COR-L47 (cell line): ENCODE measurements around the gene UBE2E2.

ENCODE experiments used
- DNase-seq: peaks from one replicate; lab custom pipeline; 2025; lab: John Stamatoyannopoulos, UW

The UBE2E2 gene

DNA sequence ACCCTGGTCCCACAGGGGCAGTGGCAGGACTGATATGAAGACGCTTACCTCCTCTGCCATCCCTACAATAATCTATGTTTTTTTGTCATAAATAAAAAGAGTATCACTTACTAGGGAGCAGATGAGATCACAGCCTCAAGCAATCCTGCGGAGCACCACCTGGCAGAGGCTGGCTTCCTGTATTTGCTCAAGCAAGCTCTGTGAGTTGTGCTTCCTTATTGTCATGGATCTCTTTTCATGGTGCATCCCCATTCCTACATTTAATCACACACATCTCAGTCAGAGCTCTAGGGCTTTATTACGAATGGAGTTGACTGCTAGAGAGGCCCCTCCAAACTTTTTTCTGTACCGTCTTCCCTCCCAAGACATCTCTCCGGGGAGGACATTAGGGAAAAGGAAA, 186.0 kb downstream of the UBE2E2 start:
- DNase-seq = no peak

DNA sequence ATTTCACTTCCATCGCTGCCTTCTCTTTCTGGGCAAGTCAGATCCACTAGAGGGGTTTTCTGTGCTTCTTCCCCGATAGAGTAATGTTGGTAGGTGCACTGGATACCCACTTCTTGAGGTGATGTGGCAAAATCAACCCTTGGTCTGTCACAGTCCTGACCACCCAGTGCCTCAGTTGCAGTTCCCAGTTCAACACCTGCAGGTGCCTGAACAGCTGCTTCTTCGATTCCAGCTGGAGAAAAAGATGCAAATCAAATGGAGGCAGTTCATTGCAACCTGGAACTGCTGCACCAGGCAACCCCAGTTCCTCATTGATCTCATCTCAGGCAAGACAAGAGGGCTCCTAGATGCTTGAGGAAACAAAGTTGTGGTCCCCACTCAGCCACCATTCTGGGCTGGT, 186.6 kb downstream of the UBE2E2 start:
- no peak for DNase-seq

DNA sequence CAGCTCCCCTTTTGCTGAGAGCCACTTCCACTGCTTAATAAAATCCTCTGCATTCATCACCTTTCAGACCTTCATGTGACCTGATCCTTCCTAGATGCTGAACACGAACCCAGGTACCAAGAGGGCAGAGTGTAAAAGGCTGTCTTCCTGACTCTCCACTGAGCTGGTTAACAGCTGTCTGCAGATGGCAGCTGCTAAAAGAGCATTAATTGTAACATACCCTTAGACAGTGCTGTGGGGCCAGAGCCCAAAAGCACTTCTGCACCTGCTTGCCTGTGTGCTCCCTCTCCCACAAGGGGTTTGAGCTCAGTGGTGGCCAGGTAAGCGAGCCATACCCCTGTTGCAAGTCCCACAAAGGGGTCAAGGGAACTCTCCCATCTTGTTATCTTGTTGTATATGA, 187.3 kb downstream of the UBE2E2 start:
- DNase-seq = no peak

DNA sequence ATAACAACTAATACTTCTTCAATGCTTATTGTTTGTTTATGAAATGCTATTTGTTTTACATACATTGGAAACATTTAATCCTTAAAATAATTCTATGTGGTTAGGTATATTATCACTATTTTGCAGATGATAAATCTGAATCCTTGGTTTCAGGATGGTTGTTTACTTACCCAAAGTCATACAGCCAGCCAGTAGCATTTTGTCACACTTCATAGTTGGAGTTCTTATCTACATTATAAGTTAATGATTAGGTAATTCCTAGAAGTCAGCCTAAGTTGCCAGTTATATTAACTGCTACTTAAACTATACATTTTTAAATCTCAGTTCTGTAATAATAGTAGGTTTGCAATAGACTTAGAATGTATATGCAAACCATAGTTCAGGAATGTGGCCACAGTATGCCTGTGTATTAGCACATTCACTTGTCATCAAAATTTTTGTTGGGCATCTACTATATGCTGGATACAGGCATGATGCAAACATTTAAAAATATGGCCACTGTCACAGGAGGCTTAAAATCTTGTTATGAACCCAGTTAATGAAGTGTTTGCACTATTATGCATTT, 187.9 kb downstream of the UBE2E2 start:
- DNase-seq = no peak

DNA sequence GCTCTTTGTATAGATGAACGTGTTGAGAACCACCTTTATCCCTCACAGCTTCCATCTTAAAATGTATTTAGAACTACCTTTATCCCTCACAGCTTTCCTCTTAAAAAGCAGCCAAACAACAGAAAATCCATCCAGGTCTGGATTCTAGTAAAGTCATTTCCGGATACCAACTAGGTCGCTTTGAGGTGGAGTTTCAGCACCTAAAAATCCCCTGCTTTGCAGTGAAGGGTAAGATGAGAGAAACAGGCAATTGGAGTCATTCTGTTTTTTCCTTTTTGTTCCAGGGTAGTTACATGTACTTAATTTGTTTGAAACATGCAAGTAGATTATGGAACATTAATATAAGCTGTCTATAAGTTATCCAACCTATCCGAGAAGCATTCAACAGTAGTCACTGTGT, 192.0 kb downstream of the UBE2E2 start:
- no peak for DNase-seq

DNA sequence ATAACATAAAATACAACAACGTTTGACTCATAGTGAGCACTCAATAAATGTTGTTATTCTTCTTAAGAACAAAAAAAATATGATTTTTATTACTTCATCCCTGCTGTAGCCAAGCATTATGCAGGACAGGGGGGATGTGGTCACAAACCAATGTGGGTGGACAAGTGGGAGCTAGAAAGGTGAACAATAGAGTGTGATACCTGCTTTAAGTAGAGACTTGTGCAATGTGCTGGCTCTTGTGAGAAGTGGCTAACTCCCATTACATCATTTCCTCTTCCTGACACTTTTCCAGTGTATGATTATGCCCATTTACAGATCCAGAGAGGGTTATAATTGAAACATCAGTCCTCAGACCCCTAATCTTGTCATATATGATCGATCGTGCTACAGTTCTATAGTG, 193.6 kb downstream of the UBE2E2 start:
- no peak for DNase-seq

DNA sequence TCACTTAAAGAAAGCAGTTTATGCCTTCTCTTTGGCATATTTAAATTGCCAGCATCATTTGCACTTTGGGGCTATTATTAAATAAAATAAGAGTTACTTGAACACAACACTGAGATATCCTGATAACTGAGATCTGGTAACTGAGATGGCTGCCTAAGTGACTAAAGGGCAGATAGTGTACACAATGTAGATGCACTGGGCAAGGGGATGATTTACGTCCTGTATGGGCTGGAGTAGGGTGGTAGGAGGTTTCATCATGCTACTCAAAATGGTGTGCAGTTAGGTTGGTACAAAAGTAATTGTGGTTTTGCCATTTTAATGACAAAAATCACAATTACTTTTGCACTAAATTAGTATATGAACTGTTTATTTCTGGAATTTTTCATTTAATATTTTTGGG, 196.1 kb downstream of the UBE2E2 start:
- no peak for DNase-seq

DNA sequence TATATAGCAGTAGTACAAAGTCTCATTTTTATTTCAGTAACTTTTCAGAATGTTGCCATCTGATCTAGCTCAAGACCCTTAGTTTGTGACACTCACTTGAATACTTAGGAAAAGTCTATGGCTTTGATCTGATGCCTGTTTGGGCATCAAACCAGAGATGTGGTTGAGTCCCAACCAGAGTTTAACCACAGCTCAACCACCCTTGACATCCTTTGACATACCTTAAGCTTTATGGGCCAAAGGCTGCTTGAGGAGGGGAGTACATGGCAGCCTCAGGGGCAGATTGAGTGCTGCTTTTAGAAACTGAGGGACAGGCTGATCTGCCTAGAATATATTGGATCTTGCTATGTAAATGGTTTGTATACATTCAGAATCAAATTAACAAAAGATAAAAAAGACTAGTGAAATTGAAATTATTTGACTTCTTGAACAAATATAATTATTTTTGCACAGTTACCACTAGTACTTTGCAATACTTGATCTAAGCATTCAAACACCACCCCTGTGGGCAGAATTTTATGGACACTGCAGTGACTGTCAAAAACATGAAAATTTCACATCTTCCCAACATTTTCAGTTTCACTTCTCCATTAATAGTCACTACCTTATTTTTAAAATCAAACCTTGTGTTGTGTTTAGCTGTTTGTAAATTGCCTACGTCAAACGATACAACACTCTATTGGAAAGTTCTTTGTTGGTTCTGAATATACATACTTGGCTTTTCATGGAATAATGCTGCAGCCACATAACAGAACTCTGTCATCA, 199.8 kb downstream of the UBE2E2 start:
- no peak for DNase-seq

DNA sequence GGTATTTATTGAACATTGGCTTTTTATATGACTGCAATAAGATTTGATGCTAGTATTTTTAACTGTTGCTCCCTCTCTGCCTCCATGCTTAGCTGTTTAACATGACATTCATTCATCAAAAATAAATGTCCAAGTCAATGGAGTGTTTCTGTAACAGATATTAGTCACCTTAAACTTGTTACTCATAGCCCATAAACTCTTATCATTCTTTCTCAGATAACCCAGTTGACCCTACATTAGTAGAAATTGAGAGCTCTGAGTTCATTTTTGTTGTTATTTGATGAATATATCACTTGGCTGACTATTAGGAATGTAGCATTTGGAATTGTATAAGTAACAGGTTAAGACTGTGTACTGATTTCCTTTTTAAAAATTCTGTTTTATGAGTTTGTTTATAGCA, 201.1 kb downstream of the UBE2E2 start:
- DNase-seq = no peak

DNA sequence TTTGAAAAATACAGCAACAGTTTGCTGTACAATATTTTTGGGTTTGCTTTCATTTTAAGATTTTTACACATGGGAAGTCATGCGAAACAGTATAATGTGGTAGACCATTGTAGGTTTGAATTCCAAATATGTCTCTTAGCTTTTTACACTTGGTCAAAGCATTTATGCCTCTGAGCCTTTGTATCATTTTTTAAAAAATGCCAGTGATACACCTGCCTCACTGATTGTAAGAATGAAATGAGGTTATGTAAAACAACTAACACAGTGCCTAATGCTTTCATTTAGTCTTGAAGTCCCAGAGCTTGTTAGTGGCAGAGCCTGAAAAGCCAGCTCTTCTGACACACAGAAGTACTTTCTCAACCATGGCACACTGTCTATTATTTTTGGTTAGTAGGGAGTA, 202.0 kb downstream of the UBE2E2 start:
- no peak for DNase-seq

DNA sequence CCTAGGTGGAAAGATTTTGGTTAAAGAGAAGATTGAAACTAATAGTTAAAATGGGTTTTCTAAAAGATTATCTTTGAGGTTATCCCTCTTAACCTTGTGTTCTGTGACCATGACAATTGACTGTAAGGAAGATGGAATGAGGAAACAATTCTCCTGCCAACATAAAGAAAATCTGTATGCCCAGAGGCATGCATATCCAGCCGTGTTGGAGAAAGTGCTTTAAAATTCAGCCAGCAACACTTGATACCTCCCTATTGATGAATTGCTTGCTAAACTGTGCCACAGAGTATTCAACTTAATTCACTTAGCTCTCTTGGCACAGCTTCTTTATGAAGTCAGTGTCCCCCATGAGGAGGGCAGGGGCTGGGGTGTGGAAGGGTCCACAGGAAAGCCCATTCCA, 203.5 kb downstream of the UBE2E2 start:
- DNase-seq = no peak

DNA sequence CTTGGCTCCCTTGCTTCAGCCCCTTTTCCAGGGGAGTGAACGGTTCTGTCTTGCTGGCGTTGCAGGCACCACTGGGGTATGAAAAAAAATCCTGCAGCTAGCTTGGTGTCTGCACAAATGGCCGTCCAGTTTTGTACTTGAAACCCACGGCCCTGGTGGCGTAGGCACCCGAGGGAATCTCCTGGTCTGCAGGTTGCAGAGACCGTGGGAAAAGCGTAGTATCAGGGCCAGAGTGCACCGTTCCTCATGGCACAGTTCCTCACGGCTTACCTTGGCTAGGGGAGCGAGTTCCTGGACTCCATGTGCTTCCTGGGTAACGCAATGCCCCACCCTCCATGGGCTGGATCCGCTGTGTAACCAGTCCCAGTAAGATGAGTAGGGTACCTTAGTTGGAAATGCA, 214.9 kb downstream of the UBE2E2 start:
- no peak for DNase-seq

DNA sequence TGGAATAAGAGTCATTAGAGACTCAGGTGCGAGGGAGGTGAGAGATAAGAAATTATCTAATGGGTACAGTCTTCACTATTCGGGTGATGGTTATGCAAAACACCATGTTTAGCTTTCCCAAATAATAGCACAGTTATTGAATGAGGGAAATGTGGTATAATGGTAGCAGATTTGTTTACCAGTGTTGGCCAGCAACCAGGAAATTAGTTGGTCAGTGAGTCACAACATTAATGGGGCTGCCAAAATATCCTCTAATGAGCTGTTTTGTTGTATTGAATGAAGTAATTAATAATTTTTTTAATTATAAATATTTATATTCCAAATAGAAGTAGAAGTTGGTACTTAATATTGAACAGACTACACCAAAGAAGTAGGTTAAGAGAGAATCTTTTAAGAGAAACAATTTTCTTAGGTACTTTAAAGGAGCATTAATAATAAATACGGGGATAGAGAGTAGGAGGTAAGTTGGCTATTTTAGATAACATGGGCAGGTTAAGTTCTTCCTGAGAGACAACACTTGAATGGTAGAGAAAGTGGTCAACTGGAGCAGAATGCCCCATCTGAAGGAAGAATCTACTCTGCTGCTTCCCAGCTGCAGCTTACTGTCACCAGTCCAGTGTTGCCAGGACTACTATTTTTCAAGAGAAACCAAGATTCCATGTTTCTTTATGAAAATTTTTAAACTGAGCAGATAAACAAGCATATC, 218.8 kb downstream of the UBE2E2 start:
- no peak for DNase-seq

DNA sequence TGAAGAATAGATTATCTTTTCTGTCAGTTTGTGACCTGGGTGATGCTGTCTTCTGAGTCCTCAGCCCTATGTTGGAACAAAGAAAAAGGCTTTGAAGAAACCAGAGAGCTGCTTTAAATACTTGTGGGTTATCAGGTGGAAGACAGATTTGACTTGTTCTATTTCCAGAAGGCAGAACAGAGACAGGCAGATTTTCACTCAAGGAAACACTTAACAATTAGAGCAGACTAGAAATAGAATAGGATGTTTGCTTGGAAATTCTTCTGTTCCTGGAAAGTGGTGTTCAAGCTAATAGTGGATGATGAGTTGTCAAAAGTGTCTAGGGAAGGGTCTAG, 219.4 kb downstream of the UBE2E2 start:
- DNase-seq = no peak

DNA sequence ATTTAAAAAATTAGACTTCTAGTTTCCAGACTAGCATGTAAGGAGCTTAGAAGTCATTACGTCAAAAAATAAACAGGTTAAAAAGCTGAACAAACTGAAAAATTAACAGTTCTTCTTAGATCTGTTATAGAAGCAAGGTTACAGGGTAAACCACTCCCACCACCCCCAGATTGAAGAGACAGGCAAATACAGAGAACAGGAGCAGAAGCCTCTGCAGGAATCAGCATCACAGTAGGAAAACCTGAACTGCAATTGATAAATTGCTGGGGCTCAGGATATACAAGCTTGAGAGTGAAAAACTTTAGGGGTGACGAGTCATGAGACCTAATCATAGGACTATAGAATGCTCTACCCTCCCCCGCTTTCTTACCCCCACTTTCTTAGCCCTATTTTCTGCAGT, 222.3 kb downstream of the UBE2E2 start:
- no peak for DNase-seq

DNA sequence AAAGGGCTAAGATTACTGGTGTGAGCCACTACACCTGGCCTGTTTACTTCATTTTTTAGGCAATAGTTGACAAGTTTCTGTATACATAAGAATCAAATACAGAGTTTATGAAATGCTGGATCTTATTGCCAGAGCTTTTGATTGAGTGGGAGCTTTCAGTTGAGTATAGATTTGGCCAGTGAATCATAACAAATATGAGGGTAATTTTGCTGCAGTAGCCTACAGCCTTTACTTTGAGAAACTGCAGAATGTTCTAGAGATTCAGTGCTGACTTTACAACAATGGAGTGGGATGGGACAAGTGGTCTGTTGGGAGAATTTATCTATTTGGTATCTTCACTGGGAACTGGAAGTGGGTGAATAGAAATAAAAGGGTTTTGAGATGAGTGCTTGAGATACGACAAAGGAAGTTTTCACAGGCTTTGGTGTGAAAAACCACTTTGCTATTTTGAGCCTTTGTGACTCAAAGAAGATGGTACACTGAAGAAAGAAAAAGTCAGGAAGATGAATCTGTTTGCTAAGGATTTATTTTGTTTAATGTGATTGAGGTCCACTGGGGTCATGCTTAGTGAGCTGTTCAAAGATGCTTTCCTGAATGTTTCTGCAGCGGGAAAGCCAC, 227.8 kb downstream of the UBE2E2 start:
- DNase-seq = no peak

DNA sequence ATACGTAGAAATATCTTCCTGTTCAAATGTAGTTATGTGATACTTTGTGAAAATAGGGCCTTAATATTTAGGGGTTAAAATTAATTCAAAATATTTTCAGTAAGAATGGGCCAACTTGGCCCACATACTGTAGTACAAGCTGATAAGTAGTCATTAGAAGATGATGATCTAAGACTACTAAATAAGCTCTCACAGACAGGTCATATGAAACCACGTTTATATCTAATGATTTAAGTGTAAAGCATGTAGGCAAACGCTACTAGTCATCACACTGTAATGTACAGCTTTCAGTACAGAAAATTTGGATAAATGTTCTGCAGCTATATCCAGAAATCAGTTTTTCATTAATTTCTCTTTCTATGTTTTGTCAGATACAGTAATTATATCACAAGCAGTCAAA, 228.6 kb downstream of the UBE2E2 start:
- no peak for DNase-seq

DNA sequence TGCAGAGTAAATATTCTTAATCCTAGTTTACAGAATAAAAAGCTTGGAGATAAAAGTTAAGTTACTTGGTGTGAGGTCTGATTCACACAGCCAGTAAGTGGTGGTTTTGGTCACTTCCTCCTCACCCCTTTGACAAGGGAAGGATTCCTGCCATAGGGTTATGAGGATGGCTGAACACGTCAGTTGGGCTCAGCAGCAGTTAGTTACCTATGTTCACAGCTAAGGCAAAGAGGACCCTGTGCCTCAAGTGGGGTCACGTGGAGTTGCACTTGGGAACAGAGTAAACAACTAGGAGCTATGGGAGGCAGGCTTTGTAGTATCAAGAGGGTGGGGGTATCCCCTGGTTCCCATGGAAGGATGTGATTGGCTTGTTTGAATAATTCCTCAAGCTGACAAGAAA, 232.2 kb downstream of the UBE2E2 start:
- no peak for DNase-seq

DNA sequence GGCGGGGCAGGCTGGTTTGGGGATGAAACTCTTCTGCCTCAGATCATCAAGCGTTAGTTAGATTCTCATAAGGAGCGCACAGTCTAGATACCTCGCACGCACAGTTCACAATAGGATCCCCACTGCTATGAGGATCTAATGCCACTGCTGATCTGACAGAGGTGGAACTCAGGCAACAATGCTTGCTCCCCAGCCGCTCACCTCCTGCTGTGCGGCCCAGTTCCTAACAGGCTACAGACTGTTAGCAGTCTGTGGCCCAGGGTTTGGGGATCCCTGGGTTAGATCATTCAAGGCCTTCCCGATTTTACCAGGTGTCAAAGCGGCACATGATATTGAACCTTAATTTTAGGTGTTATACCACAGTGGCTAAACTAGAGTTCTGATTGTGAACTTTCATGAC, 232.8 kb downstream of the UBE2E2 start:
- DNase-seq = no peak

DNA sequence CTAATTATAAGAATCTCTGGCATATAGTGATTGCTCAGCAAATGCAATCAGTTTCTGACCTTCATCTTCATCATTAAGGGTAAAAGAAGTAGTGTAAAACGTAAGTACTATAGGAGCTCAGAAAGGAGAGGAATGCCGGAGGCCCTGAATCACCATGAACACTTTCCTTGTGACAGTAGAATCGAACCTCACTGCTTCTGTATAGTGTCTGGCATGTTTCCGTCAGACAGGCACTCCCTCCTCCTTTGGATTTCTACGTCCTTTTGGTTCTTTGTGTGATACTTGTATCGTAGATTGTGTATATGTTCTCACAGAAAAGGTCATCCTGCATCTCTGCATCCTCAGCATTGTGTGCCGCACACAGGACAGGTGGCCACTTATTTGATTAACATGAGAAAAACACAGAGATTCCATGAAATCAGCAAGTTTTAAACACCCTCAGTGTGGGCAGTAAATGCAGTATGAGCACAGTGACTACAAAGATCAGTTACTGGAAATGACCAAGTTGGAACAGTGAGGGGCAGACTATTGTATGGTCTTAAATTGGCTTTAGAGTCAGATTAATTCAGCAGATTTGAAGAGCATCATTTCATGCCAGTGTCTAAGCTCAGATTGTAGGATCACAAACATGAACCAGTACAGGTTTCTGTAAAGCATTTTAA, 234.5 kb downstream of the UBE2E2 start:
- no peak for DNase-seq

DNA sequence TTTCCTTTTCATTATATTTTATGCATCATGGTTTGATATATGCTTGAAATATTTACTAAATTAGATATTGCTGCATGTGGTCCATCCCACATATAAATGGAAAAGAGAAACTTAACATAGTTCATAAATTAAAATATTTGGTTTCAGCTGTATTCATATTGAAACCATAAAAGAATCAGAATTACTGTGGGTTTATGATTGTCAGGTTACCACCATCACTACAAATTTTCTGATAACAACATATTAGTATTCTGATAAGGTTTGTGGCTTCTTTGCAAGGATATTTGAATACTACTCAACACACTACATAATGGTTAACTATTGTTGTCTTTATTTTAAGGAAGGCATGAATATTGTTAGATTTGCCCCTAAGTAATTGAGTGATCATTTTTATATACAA, 235.5 kb downstream of the UBE2E2 start:
- no peak for DNase-seq

DNA sequence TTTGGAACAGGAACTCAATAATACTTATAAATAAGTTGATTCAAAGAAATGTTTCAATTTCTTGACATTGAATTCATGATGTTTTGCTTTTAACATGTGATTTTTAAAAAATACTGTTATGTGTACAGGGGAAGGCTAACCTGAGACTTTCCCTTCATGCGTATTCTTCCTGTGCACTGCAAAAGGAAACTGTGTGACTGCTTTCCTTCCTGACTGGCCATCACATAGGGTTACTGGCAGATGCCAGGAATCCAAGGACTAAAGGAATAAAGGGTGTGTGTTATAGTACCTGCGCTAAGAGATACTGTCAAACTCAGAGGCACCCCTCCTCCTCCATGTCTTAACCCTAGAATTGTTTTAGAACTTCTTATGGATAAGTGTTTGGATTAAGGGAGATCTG, 236.0 kb downstream of the UBE2E2 start:
- no peak for DNase-seq
